Loucy (cell line): Measurements from ENCODE around the gene IFT81.

Source experiments
- H2AFZ ChIP-seq: fragments of 200-600 bp; sonication (generic); 2 replicates; pipeline ENCODE4 v1.6.0; 2016; ENCODE audit warnings: antibody characterized with exemption, mild to moderate bottlenecking, low read length, moderate library complexity
- H3F3A ChIP-seq: fragments of 200-600 bp; 2 replicates; pipeline ENCODE4 v1.6.0; 2016; ENCODE audit warnings: antibody characterized with exemption, low read depth, mild to moderate bottlenecking
- H3K27me3 ChIP-seq: fragments of 200-600 bp; sonication (generic); 2 replicates; pipeline ENCODE4 v1.6.1; 2014; ENCODE audit warnings: low read length, mild to moderate bottlenecking; ENCODE audit not compliant: insufficient read depth, poor library complexity, severe bottlenecking
- H3K36me3 ChIP-seq: fragments of 200-600 bp; sonication (generic); 2 replicates; pipeline ENCODE4 v1.6.1; 2016; ENCODE audit warnings: low read length; ENCODE audit not compliant: insufficient read depth
- H3K4me1 ChIP-seq: fragments of 200-600 bp; sonication (generic); 2 replicates; pipeline ENCODE4 v1.5.1; 2014; ENCODE audit warnings: low read length, mild to moderate bottlenecking; ENCODE audit not compliant: insufficient read depth, poor library complexity, severe bottlenecking
- H3K4me2 ChIP-seq: fragments of 200-600 bp; sonication (generic); 2 replicates; pipeline ENCODE4 v1.6.0; 2014; ENCODE audit warnings: antibody characterized with exemption, low read length, low read depth, mild to moderate bottlenecking; ENCODE audit not compliant: poor library complexity, severe bottlenecking
- H3K4me3 ChIP-seq: fragments of 200-600 bp; sonication (generic); 2 replicates; pipeline ENCODE4 v1.5.1; 2014; ENCODE audit warnings: low read length, mild to moderate bottlenecking, mixed read lengths; ENCODE audit not compliant: poor library complexity, severe bottlenecking
- H3K79me2 ChIP-seq: fragments of 200-600 bp; sonication (generic); 2 replicates; pipeline ENCODE4 v1.6.1; 2014; ENCODE audit warnings: low read length; ENCODE audit not compliant: insufficient read depth
- H3K9ac ChIP-seq: fragments of 200-600 bp; sonication (generic); 2 replicates; pipeline ENCODE4 v1.6.0; 2014; ENCODE audit warnings: mild to moderate bottlenecking, low read depth, low read length, moderate library complexity; ENCODE audit not compliant: poor library complexity, severe bottlenecking
- H3K9me2 ChIP-seq: fragments of 200-600 bp; sonication (generic); replicated peaks from 2 replicates; pipeline ENCODE4 v1.6.1; 2016; ENCODE audit warnings: low read depth, low read length, mixed read lengths
- H3K9me3 ChIP-seq: fragments of 200-600 bp; sonication (generic); 2 replicates; pipeline ENCODE4 v1.6.1; 2014; ENCODE audit warnings: mild to moderate bottlenecking, antibody characterized with exemption, low read length, low read depth; ENCODE audit not compliant: insufficient read depth
- H4K20me1 ChIP-seq: fragments of 200-600 bp; sonication (generic); 2 replicates; pipeline ENCODE4 v1.6.0; 2014; ENCODE audit warnings: antibody characterized with exemption, low read length, mild to moderate bottlenecking; ENCODE audit not compliant: insufficient read depth, poor library complexity, severe bottlenecking
- CTCF ChIP-seq: fragments of 200-600 bp; sonication (generic); conservative IDR thresholded peaks from 2 replicates; pipeline ENCODE4 v1.5.1; 2014; ENCODE audit warnings: mild to moderate bottlenecking, antibody characterized with exemption, low read length
- EZH2phosphoT487 ChIP-seq: fragments of 200-600 bp; IDR thresholded peaks from 2 replicates; pipeline ENCODE4 v1.6.1; 2018; ENCODE audit warnings: antibody characterized with exemption, mild to moderate bottlenecking, moderate library complexity, borderline replicate concordance

Gene IFT81, protein sequence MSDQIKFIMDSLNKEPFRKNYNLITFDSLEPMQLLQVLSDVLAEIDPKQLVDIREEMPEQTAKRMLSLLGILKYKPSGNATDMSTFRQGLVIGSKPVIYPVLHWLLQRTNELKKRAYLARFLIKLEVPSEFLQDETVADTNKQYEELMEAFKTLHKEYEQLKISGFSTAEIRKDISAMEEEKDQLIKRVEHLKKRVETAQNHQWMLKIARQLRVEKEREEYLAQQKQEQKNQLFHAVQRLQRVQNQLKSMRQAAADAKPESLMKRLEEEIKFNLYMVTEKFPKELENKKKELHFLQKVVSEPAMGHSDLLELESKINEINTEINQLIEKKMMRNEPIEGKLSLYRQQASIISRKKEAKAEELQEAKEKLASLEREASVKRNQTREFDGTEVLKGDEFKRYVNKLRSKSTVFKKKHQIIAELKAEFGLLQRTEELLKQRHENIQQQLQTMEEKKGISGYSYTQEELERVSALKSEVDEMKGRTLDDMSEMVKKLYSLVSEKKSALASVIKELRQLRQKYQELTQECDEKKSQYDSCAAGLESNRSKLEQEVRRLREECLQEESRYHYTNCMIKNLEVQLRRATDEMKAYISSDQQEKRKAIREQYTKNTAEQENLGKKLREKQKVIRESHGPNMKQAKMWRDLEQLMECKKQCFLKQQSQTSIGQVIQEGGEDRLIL

DNA sequence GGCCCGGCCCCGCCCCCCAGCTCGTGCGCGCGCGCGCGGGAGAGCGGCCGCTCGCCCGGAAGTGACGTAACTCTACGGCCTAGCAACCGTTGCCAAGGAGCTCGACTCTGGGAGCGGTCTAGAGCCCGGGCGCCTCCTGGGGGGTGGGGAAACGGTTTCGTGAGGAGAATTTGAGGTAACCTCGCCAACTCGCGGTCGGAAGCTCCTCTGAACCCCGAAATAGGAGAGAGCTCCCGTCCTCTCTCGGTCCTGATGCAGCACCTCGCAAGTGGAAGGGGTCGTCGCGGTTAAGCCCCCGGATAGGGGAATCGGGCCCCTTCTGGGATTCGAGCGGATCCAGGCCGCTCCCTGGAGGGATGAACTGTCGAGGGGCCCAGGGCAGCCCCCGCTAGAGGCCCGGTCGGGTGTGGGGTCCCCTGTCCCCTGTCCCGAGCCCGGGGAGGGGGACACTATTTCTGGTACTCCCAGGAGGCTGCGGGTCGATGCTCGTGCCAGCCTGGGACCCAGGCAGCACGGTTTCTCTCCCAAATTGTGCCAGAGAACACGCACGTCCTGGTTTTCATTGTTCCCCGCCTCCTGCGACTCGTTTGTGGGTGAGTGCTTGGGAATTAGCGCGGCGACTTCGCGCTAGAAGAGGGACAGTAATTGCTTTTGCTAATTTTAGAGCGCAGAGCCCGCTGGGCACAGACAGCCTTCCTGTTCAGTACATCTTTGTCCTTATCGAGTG, at the start of gene IFT81:
IFT81 (plus strand) TSS at position 89 of the 727 bp plus-strand sequence. CDS start 3,024 bp downstream, outside the sequence.
- H3K9ac ChIP-seq, result peak within 1 kb of the TSS; percentile 71
- no peaks in the 10 kb centered on the region for H3K27me3 ChIP-seq
- no peaks in the 10 kb centered on the region for H3K9me3 ChIP-seq
- no peaks in the 10 kb centered on the region for H4K20me1 ChIP-seq
- no peaks in the 10 kb centered on the region for H3K79me2 ChIP-seq
- H3K9me2 ChIP-seq, result no peaks in the 10 kb centered on the region
- no peaks in the 10 kb centered on the region for H3K36me3 ChIP-seq
- H2AFZ ChIP-seq, result peak within 1 kb of the TSS; percentile 98
- 0 out of 2 replicates have a peak, but pooled peaks cover 3% of the 10 kb centered on the region for H3F3A ChIP-seq
- peak within 1 kb of the TSS; percentile 87 for H3K4me2 ChIP-seq
- H3K4me3 ChIP-seq, result peak within 1 kb of the TSS; percentile 92
- H3K4me1 ChIP-seq, result peaks cover 4% of the 10 kb centered on the region
- TF ChIP-seq CTCF (no peak), EZH2phosphoT487 (no peak)

GRCh38 chr12:110075880-110076279, 48.3 kb upstream of the IFT81 start:
- H3K9me2 ChIP-seq, result no peaks in the 10 kb centered on the region
- H3K9ac ChIP-seq, result no peak overlapping the region
- TF ChIP-seq CTCF, result no peak
- TF ChIP-seq EZH2phosphoT487, result no peak
- H3K4me1 ChIP-seq, result peaks cover 23% of the 10 kb centered on the region
- no peaks in the 10 kb centered on the region for H4K20me1 ChIP-seq
- no peak overlapping the region for H3K4me2 ChIP-seq
- no peaks in the 10 kb centered on the region for H3K9me3 ChIP-seq
- no peak overlapping the region for H2AFZ ChIP-seq
- no peak overlapping the region for H3K4me3 ChIP-seq
- no peaks in the 10 kb centered on the region for H3F3A ChIP-seq
- no peaks in the 10 kb centered on the region for H3K36me3 ChIP-seq
- H3K79me2 ChIP-seq, result no peaks in the 10 kb centered on the region
- no peaks in the 10 kb centered on the region for H3K27me3 ChIP-seq

DNA sequence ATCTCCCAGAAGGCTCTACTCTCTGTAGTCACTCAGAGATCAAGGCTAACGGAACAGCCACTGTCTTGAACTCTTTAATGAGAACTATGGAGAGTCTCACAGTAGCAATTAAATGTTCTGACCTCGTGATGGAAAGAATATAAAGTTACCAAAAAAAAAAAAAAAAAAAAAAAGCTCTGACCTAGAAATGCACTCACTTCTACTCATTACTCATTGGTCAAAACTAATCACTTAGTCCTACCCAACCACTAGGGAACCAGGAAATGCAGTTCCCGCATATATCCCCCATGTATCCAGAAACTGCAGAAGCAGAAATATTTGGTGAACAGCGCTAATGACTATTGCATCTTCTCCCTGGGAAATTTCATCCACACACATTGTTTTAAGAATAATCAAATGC, 46.4 kb upstream of the IFT81 start:
- Histone ChIP-seq H3K79me2 (no peaks in the 10 kb centered on the region), H3K4me3 (no peak overlapping the region), H3K4me2 (no peak overlapping the region), H4K20me1 (no peaks in the 10 kb centered on the region), H3K9me2 (no peaks in the 10 kb centered on the region), H3K27me3 (no peaks in the 10 kb centered on the region), H2AFZ (no peak overlapping the region), H3K9me3 (no peaks in the 10 kb centered on the region), H3K36me3 (no peaks in the 10 kb centered on the region), H3F3A (no peaks in the 10 kb centered on the region), H3K9ac (no peak overlapping the region), H3K4me1 (peaks cover 23% of the 10 kb centered on the region)
- TF ChIP-seq CTCF, result no peak
- TF ChIP-seq EZH2phosphoT487, result no peak
